Measurements from ENCODE around the gene PERM1.
"Not testable (repeated sequence)": the region's sequence is repeated elsewhere in the genome, so short reads cannot be mapped to it uniquely, and the experiment has no call there.

PERM1 gene

DNA sequence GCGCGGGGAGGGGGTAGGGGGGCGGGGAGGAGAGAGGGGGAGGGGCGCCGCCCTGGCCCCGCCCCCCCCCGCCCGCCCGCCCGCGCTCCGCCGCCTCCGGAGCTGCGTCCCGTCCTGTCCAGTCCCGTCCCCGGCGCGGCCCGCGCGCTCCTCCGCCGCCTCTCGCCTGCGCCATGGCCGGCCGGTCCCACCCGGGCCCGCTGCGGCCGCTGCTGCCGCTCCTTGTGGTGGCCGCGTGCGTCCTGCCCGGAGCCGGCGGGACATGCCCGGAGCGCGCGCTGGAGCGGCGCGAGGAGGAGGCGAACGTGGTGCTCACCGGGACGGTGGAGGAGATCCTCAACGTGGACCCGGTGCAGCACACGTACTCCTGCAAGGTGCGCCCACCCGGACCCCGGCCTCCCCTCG lies 38.1 kb upstream of the PERM1 start, which contains the start of gene AGRN:
Gene AGRN, plus strand, starts transcription at position 121 of the 405 bp plus-strand sequence. Its CDS starts 53 bp downstream, at position 174.
- H3K27me3 ChIP-seq (ENCODE audit: low read length) = no peaks in the 10 kb centered on the region
- TF ChIP-seq EZH2phosphoT487 (conservative IDR thresholded peaks at IDR 0.05; ENCODE audit: low read length) (no peak), CTCF (IDR thresholded peaks at IDR 0.05; ENCODE audit: insufficient read depth, low read length, poor library complexity, severe bottlenecking) (no peak)
- H2AFZ ChIP-seq (ENCODE audit: low read depth, low read length, severe bottlenecking) = no peak within 1 kb of the TSS
- H3K27ac ChIP-seq (ENCODE audit: low read depth, low read length) = no peak within 1 kb of the TSS
- H3K36me3 ChIP-seq (ENCODE audit: low read length) = no peaks in the 10 kb centered on the region
- no peaks in the 10 kb centered on the region for H3K9me3 ChIP-seq (ENCODE audit: insufficient read depth, low read length)
- peak within 1 kb of the TSS; percentile 52 for H3K4me3 ChIP-seq (ENCODE audit: insufficient read depth, low read length, poor library complexity, severe bottlenecking)
- no peaks in the 10 kb centered on the region for H4K20me1 ChIP-seq (ENCODE audit: low read depth, low read length)
- H3K79me2 ChIP-seq (ENCODE audit: insufficient read depth, low read length) = no peaks in the 10 kb centered on the region
- no peak within 1 kb of the TSS for H3K9ac ChIP-seq (ENCODE audit: low read length)
- H3K9me2 ChIP-seq (replicated peaks; ENCODE audit: insufficient read depth, low read length) = no peaks in the 10 kb centered on the region
- H3K4me2 ChIP-seq (ENCODE audit: low read depth, low read length, poor library complexity, severe bottlenecking) = peak within 1 kb of the TSS; percentile 40
- no peaks in the 10 kb centered on the region for H3F3A ChIP-seq (ENCODE audit: insufficient read depth)

GRCh38 chr1:1019122-1019999 lies 37.5 kb upstream of the PERM1 start:
- Histone ChIP-seq H4K20me1 (ENCODE audit: low read depth, low read length) (no peaks in the 10 kb centered on the region), H3K9ac (ENCODE audit: low read length) (no peak overlapping the region), H3K27me3 (ENCODE audit: low read length) (no peaks in the 10 kb centered on the region), H3K79me2 (ENCODE audit: insufficient read depth, low read length) (no peaks in the 10 kb centered on the region), H3K4me2 (ENCODE audit: low read depth, low read length, poor library complexity, severe bottlenecking) (peak overlapping the region; percentile 40), H2AFZ (ENCODE audit: low read depth, low read length, severe bottlenecking) (no peak overlapping the region), H3K27ac (ENCODE audit: low read depth, low read length) (no peak overlapping the region), H3K9me2 (replicated peaks; ENCODE audit: insufficient read depth, low read length) (no peaks in the 10 kb centered on the region), H3K4me3 (ENCODE audit: insufficient read depth, low read length, poor library complexity, severe bottlenecking) (peak overlapping the region; percentile 52), H3K36me3 (ENCODE audit: low read length) (no peaks in the 10 kb centered on the region), H3F3A (ENCODE audit: insufficient read depth) (no peaks in the 10 kb centered on the region), H3K9me3 (ENCODE audit: insufficient read depth, low read length) (no peaks in the 10 kb centered on the region)
- TF ChIP-seq CTCF (IDR thresholded peaks at IDR 0.05; ENCODE audit: insufficient read depth, low read length, poor library complexity, severe bottlenecking) = no peak
- TF ChIP-seq EZH2phosphoT487 (conservative IDR thresholded peaks at IDR 0.05; ENCODE audit: low read length) = no peak

DNA sequence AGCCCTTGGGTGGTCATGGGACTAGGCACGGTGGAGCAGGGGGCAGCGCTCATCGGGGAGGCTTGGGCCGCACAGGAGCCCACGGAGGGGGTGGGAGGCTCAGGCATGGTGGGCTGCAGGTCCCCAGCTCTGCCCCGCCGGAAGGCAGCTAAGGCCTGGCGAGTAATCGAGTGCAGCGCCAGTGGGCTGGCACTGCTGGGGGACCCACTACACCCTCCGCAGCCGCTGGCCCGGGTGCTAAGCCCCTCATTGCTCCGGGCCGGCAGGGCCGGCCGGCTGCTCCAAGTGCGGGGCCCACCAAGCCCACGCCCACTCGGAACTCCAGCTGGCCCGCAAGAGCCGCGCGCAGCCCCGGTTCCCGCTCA lies 36.4 kb upstream of the PERM1 start:
- not testable (repeated sequence) for H3K4me2 ChIP-seq (ENCODE audit: low read depth, low read length, poor library complexity, severe bottlenecking); H3K27me3 ChIP-seq (ENCODE audit: low read length); H3K4me3 ChIP-seq (ENCODE audit: insufficient read depth, low read length, poor library complexity, severe bottlenecking); H2AFZ ChIP-seq (ENCODE audit: low read depth, low read length, severe bottlenecking); H3F3A ChIP-seq (ENCODE audit: insufficient read depth); H3K36me3 ChIP-seq (ENCODE audit: low read length); H3K9me2 ChIP-seq (replicated peaks; ENCODE audit: insufficient read depth, low read length); H3K9ac ChIP-seq (ENCODE audit: low read length); H4K20me1 ChIP-seq (ENCODE audit: low read depth, low read length); H3K27ac ChIP-seq (ENCODE audit: low read depth, low read length); H3K9me3 ChIP-seq (ENCODE audit: insufficient read depth, low read length); H3K79me2 ChIP-seq (ENCODE audit: insufficient read depth, low read length)

DNA sequence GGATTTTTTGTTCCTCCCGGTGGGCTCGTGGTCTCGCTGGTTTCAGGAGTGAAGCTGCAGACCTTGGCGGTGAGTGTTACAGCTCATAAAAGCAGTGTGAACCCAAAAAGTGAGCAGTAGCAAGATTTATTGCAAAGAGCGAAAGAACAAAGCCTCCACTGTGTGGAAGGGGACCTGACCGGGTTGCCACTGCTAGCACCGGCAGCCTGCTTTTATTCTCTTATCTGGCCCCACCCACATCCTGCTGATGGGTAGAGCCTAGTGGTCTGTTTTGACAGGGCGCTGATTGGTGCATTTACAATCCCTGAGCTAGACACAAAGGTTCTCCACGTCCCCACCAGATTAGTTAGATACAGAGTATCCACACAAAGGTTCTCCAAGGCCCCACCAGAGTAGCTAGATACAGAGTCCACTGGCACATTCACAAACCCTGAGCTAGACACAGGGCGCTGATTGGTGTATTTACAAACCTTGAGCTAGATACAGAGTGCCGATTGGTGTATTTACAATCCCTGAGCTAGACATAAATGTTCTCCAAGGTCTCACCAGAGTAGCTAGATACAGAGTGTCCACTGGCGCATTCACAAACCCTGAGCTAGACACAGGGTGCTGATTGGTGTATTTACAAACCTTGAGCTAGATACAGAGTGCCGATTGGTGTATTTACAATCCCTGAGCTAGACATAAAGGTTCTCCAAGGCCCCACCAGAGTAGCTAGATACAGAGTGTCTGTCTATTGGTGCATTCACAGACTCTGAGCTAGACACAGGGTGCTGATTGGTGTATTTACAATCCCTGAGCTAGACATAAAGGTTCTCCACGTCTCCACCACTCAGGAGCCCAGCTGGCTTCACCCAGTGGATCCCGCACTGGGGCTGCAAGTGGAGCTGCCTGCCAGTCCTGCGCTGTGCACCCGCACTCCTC lies 35.8 kb upstream of the PERM1 start:
- H4K20me1 ChIP-seq (ENCODE audit: low read depth, low read length); H3K9me3 ChIP-seq (ENCODE audit: insufficient read depth, low read length); H3K36me3 ChIP-seq (ENCODE audit: low read length); H3K4me2 ChIP-seq (ENCODE audit: low read depth, low read length, poor library complexity, severe bottlenecking); H3K79me2 ChIP-seq (ENCODE audit: insufficient read depth, low read length); H3K27ac ChIP-seq (ENCODE audit: low read depth, low read length); H3F3A ChIP-seq (ENCODE audit: insufficient read depth); H2AFZ ChIP-seq (ENCODE audit: low read depth, low read length, severe bottlenecking); H3K4me3 ChIP-seq (ENCODE audit: insufficient read depth, low read length, poor library complexity, severe bottlenecking); H3K9me2 ChIP-seq (replicated peaks; ENCODE audit: insufficient read depth, low read length); H3K9ac ChIP-seq (ENCODE audit: low read length); H3K27me3 ChIP-seq (ENCODE audit: low read length): not testable (repeated sequence)

Data from SU-DHL-6 (cell line).